GM13976 (cell line): Measurements from ENCODE around the gene FOXQ1.
"Not testable (repeated sequence)": the region's sequence is repeated elsewhere in the genome, so short reads cannot be mapped to it uniquely, and the experiment has no call there.

ENCODE experiments used
- DNase-seq: peaks from one replicate; pipeline ENCODE4 v3.0.0; 2012; ENCODE audit warnings: low spot score
- in situ Hi-C: fragments of 300-500 bp; cut with MboI; formaldehyde crosslinking; loops from one replicate; pipeline ENCODE4 v1.12.0; 2022; ENCODE audit warnings: low sequenced_read_pairs, mixed read lengths, inconsistent platforms; ENCODE audit not compliant: unreplicated experiment
- TF ChIP-seq, protein P1 (sequence below): IDR thresholded peaks from 2 replicates; pipeline ENCODE4 v1.5.1; 2012; ENCODE audit warnings: borderline replicate concordance, mild to moderate bottlenecking; ENCODE audit not compliant: insufficient read depth; ENCODE audit errors: extremely low read depth, missing control alignments, control extremely low read depth

The FOXQ1 gene

DNA sequence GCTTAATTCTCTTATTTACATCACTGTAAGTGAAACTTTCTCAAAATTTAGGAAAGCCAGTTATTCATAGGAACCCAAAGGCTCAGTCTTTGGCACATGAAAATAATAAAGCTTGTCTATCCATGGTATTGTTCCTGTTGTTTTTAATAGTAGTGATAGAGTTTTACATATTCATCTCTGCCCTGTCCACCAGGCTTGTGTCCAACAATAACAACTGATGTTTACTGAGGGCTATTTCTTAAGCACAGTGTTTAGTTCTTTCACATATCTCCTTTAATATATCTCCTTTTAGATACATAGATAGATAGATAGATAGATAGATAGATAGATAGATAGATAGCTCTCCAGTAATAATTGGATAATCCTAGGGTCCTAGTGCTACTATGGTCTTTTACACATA is 34.2 kb downstream of the FOXQ1 start:
- TF ChIP-seq, protein P1, sequence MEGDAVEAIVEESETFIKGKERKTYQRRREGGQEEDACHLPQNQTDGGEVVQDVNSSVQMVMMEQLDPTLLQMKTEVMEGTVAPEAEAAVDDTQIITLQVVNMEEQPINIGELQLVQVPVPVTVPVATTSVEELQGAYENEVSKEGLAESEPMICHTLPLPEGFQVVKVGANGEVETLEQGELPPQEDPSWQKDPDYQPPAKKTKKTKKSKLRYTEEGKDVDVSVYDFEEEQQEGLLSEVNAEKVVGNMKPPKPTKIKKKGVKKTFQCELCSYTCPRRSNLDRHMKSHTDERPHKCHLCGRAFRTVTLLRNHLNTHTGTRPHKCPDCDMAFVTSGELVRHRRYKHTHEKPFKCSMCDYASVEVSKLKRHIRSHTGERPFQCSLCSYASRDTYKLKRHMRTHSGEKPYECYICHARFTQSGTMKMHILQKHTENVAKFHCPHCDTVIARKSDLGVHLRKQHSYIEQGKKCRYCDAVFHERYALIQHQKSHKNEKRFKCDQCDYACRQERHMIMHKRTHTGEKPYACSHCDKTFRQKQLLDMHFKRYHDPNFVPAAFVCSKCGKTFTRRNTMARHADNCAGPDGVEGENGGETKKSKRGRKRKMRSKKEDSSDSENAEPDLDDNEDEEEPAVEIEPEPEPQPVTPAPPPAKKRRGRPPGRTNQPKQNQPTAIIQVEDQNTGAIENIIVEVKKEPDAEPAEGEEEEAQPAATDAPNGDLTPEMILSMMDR = no peak
- in situ Hi-C loops = no loop called here
- no peak for DNase-seq

DNA sequence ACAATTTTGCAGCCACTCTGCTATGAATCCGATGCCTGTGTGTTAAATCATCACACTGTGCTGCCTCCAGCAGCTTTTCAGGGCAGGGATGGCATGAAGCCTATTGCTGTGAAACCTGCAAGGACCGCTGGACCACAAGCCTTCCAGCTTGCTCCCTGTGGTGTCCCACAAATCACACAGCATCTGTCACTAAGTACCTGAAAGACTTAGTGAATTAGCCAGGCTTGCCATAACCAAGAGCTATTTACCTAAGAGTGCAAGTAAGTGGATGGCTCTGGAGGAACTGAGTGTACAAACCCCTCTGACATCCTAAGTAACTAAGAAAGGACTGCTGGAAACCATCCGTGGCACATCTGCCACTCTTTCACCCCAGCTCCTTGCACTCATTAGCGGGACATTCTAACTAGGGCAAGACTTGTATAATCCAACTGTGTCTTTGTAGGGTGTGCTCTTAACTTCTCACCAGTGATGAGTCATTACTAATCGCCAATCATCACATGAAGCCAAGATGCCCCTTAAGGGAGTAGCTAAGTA is 34.7 kb downstream of the FOXQ1 start:
- in situ Hi-C loops = no loop called here
- DNase-seq = no peak
- TF ChIP-seq, protein P1 = no peak

DNA sequence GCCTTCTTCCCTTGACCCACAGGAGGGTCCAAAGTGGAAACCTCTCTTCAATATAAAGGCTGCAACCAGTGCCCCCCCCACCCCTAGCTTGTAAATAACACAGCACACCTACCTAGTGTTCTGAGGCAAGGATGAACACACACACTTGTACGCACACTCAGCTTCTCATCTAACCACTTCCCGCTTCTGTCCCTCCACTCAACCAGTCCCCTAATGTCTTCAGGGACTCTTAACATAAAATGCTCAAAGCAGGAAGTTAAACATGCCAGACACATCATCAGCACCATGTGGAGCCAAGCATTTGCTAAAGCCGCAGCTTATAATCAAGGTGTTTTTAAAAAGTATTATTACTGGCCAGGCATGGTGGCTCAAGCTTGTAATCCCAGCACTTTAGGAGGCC is 35.3 kb downstream of the FOXQ1 start:
- TF ChIP-seq, protein P1 = no peak
- DNase-seq = no peak
- in situ Hi-C loops = no loop called here

DNA sequence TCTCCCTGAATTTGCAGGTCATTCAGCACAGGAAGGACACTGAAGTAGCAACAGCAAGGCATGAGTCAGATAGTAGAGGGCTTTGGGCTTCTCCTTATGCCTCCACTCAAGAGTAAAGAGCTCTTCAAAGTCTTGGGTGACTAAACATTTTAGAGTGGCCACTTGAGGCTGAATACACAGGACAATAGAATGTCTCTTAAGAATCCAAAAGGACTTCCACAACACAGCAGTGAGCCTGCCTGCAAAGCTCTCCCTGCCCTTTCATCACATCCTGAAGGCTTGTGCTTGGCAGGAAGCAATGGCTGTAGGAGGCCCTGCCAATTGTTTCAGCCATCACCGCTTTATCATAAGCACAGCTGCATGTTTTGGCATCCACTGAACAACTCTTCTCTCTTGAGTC is 36.8 kb downstream of the FOXQ1 start:
- DNase-seq = no peak
- TF ChIP-seq, protein P1 = no peak

DNA sequence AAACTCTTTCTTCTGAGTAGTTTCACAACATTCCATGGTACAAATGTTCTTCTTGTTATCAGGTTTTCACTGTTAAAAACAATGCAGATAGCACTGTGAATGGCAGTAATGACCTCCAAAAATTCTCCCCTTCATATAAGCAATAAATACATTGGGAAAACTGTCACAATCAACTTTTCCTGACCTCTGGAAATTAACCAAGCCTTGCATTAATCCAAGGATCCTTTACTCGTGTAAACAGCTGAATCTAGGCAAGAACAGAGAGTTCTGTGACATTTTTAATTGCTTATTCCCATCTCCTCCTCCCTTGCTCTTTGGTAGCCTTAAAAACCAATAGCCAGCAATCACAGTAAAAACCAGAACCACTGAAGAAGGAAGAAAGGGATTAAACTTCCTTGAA is 37.8 kb downstream of the FOXQ1 start:
- no peak for DNase-seq
- in situ Hi-C loops = no loop called here
- TF ChIP-seq, protein P1 = no peak

More for the DNA sequence above, 36.8 kb downstream of the FOXQ1 start:
- in situ Hi-C loops = no loop called here

DNA sequence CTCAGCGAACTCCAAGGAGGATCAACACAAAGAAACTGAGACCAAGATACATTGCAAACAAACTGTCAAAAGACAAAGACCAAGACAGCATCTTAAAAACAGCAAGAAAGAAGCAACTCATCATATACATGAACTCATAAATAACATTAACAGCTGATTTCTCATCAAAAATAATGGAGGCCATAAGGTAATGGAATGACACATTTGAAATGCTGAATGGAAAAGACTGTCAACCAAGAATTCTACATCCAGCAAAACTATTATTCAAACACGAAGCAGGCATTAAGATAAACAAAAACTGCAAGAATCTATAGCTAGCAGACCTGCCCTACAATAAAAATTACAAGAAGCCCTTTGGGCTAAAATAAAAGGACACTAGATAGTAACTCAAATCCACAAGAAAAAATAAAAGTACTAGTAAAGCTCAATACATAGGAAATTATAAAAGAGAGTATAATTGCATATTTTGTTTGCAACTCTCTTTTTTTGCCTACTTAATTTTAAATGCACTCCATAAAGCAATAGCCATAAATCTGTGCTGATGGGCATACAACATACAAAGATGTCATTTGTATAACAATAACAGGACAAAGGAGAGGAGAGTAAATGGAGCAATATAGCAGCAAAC is 39.6 kb downstream of the FOXQ1 start:
- TF ChIP-seq, protein P1 = no peak
- in situ Hi-C loops = no loop called here

DNA sequence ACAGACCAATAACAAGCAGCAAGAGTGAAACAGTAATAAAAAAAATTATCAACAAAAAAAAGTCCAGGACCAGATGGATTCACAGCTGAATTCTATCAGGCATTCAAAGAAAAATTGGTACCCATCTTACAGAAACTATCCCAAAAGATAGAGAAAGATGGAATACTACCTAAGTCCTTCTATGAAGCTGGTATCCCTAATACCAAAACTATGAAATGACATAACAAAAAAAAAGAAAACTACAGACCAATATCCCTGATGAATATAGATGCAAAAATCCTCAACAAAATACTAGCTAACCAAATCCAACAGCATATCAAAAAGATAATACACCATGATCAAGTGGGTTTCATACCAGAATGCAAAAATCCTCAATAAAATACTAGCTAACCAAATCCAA is 43.2 kb downstream of the FOXQ1 start:
- in situ Hi-C loops, DNase-seq: not testable (repeated sequence)

More for the DNA sequence above, 39.6 kb downstream of the FOXQ1 start:
- no peak for DNase-seq

DNA sequence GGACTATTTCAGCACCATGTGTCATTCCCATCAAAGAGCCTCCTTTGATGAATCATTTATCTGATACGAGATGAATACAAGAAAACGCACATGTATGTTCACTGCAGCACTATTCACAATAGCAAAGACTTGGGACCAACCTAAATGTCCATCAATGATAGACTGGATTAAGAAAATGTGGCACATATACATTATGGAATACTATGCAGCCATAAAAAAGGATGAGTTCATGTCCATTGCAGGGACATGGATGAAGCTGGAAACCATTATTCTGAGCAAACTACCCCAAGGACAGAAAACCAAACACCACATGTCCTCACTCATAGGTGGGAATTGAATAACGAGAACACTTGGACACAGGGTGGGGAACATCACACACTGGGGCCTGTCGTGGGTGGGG is 49.8 kb downstream of the FOXQ1 start:
- in situ Hi-C loops, DNase-seq: not testable (repeated sequence)
